NCI-H1092 (cell line): Measurements from ENCODE around the gene TTC23.

Experiments used
- DNase-seq: peaks from one replicate; lab custom pipeline; 2025; lab: John Stamatoyannopoulos, UW

TTC23 gene

GRCh38 chr15:99137877-99138276 is 111.5 kb downstream of the TTC23 start:
- no peak for DNase-seq

- peak; percentile 28 for DNase-seq
These were observed 112.3 kb downstream of the TTC23 start for GRCh38 chr15:99137111-99137546.

GRCh38 chr15:99135194-99135593 is 114.2 kb downstream of the TTC23 start:
- DNase-seq = no peak

GRCh38 chr15:99134317-99134821 is 115.0 kb downstream of the TTC23 start:
- no peak for DNase-seq

GRCh38 chr15:99132634-99133287 is 116.6 kb downstream of the TTC23 start:
- no peak for DNase-seq

GRCh38 chr15:99132122-99132521 is 117.3 kb downstream of the TTC23 start:
- DNase-seq = no peak

GRCh38 chr15:99131441-99132023 is 117.8 kb downstream of the TTC23 start:
- no peak for DNase-seq

- no peak for DNase-seq
These were observed 118.5 kb downstream of the TTC23 start for GRCh38 chr15:99130765-99131440.

GRCh38 chr15:99130314-99130713 is 119.1 kb downstream of the TTC23 start:
- DNase-seq = no peak

- no peak for DNase-seq
These were observed 119.7 kb downstream of the TTC23 start for GRCh38 chr15:99129644-99130043.

GRCh38 chr15:99128411-99128810 is 121.0 kb downstream of the TTC23 start:
- DNase-seq = no peak

- DNase-seq = no peak
These were observed 121.6 kb downstream of the TTC23 start for GRCh38 chr15:99127773-99128172.

GRCh38 chr15:99126930-99127329 is 122.5 kb downstream of the TTC23 start:
- DNase-seq = no peak

GRCh38 chr15:99126131-99126588 is 123.2 kb downstream of the TTC23 start:
- no peak for DNase-seq

GRCh38 chr15:99125061-99125891 is 124.1 kb downstream of the TTC23 start:
- DNase-seq = no peak

- DNase-seq = no peak
These were observed 124.7 kb downstream of the TTC23 start for GRCh38 chr15:99124641-99125040.

GRCh38 chr15:99123713-99124451 is 125.5 kb downstream of the TTC23 start:
- DNase-seq = peak; percentile 8

GRCh38 chr15:99122831-99123712 is 126.3 kb downstream of the TTC23 start:
- no peak for DNase-seq

- DNase-seq = no peak
These were observed 127.5 kb downstream of the TTC23 start for GRCh38 chr15:99121691-99122410.

- no peak for DNase-seq
These were observed 128.2 kb downstream of the TTC23 start for GRCh38 chr15:99121207-99121606.
